Measurements from ENCODE around the gene PTCH1.

DNA sequence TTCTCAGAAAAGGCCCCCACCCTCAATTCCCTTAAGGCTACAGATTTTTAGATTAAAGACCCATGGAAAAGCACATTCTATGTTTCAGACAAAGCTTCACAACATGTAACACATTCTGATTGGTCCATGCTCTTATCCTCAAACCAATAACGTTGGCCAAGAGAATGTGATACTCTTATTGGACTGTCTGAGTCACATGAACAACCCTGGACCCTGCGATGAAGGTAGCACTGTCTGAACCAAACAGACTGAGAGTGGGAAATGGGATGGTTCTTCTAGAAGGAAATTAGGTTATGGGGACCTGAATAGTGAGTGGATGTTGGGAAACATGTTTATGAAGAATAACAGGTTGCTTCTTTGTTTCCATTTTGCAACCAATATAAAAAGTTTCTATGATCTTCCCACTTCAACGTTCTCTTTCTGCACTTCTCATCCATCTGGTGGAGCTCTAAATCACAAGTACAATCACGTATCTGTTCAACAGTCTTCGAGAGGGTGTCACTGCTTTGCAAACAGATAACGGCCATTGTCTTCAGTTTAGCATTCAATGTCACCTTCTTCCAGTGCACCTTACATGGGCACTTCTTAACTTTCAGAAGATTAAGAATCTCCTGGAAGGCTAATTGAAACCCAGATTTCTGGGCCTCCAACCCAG lies 81.6 kb downstream of the PTCH1 start:
- TF ChIP-seq, protein P1, sequence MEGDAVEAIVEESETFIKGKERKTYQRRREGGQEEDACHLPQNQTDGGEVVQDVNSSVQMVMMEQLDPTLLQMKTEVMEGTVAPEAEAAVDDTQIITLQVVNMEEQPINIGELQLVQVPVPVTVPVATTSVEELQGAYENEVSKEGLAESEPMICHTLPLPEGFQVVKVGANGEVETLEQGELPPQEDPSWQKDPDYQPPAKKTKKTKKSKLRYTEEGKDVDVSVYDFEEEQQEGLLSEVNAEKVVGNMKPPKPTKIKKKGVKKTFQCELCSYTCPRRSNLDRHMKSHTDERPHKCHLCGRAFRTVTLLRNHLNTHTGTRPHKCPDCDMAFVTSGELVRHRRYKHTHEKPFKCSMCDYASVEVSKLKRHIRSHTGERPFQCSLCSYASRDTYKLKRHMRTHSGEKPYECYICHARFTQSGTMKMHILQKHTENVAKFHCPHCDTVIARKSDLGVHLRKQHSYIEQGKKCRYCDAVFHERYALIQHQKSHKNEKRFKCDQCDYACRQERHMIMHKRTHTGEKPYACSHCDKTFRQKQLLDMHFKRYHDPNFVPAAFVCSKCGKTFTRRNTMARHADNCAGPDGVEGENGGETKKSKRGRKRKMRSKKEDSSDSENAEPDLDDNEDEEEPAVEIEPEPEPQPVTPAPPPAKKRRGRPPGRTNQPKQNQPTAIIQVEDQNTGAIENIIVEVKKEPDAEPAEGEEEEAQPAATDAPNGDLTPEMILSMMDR (IDR thresholded peaks at IDR 0.05; ENCODE audit: borderline replicate concordance, extremely low read depth, low read length, poor library complexity, severe bottlenecking): no peak
- no peak for TF ChIP-seq EZH2 (IDR thresholded peaks at IDR 0.05; ENCODE audit: borderline replicate concordance, low read depth, low read length, severe bottlenecking)
